IgD-negative memory B cell (primary cell): ENCODE results near the gene KCNE2. TPM values are rescaled to one million over a fixed set of nuclear protein-coding genes. Genes with fewer than 3 reads are reported as not detected.

Source experiments
- H3K27ac Mint-ChIP-seq, 3 donors: one replicate each; pipeline ENCODE4 v1.8.0; 2020 to 2022; ENCODE audit warnings: mild to moderate bottlenecking in 3 of 3, mixed read lengths in 3 of 3, moderate library complexity in 1 of 3
- H3K27me3 Mint-ChIP-seq: one replicate; pipeline ENCODE4 v1.8.0; 2021; ENCODE audit warnings: mixed read lengths
- H3K36me3 Mint-ChIP-seq: one replicate; pipeline ENCODE4 v1.8.0; 2020; ENCODE audit warnings: mild to moderate bottlenecking, mixed read lengths
- H3K4me1 Mint-ChIP-seq, 3 donors: one replicate each; pipeline ENCODE4 v1.8.0; 2020 to 2022; ENCODE audit warnings: mixed read lengths in 3 of 3, mild to moderate bottlenecking in 1 of 3
- H3K4me3 Mint-ChIP-seq, 4 donors: one replicate each; pipeline ENCODE4 v1.8.0; 2020 to 2022; ENCODE audit warnings: mild to moderate bottlenecking in 4 of 4, mixed read lengths in 4 of 4, moderate library complexity in 3 of 4
- H3K9me3 Mint-ChIP-seq, 3 donors: one replicate each; pipeline ENCODE4 v1.8.0; 2020 to 2021; ENCODE audit warnings: mixed read lengths in 3 of 3, mild to moderate bottlenecking in 1 of 3
- polyA plus RNA-seq: library from polyadenylated mRNA; unstranded; fragments of 300-500 nt; fragmentation: Illumina TruSeq; gene quantifications from one replicate; pipeline ENCODE4 v1.2.3, GENCODE V29; 2021

KCNE2 gene
- polyA plus RNA-seq, 1 donor from 2014 or later: not detected

- Mint-ChIP-seq H3K36me3 (no peaks in the 10 kb centered on the region), H3K27me3 (peaks cover 13% of the 10 kb centered on the region), H3K4me3 (no peak overlapping the region), H3K4me1 (peaks cover 0 to 2% (median 0%) of the 10 kb centered on the region in 3 donors), H3K27ac (no peak overlapping the region), H3K9me3 (no peaks in the 10 kb centered on the region)
Observed at GRCh38 chr21:34343838-34344381, 19.9 kb upstream of the KCNE2 start.

- H3K4me1 Mint-ChIP-seq: peaks cover 0 to 2% (median 0%) of the 10 kb centered on the region in 3 donors
- H3K9me3 Mint-ChIP-seq: no peaks in the 10 kb centered on the region
- H3K27me3 Mint-ChIP-seq: peaks cover 14% of the 10 kb centered on the region
- no peak overlapping the region for H3K27ac Mint-ChIP-seq
- no peaks in the 10 kb centered on the region for H3K36me3 Mint-ChIP-seq
- no peak overlapping the region for H3K4me3 Mint-ChIP-seq
Observed at GRCh38 chr21:34344584-34344983, 19.2 kb upstream of the KCNE2 start.

GRCh38 chr21:34345091-34345871 is 18.5 kb upstream of the KCNE2 start:
- Mint-ChIP-seq H3K27ac (peak overlapping the region in 1 of 3 donors; percentile 23), H3K4me3 (no peak overlapping the region), H3K9me3 (no peaks in the 10 kb centered on the region), H3K27me3 (peaks cover 15% of the 10 kb centered on the region), H3K4me1 (peaks cover 0 to 2% (median 0%) of the 10 kb centered on the region in 3 donors), H3K36me3 (no peaks in the 10 kb centered on the region)

- H3K27me3 Mint-ChIP-seq: peaks cover 15% of the 10 kb centered on the region
- H3K9me3 Mint-ChIP-seq: no peaks in the 10 kb centered on the region
- no peak overlapping the region for H3K4me3 Mint-ChIP-seq
- H3K4me1 Mint-ChIP-seq: peaks cover 0 to 2% (median 0%) of the 10 kb centered on the region in 3 donors
- no peaks in the 10 kb centered on the region for H3K36me3 Mint-ChIP-seq
- H3K27ac Mint-ChIP-seq: no peak overlapping the region
Observed at GRCh38 chr21:34345892-34346291, 17.9 kb upstream of the KCNE2 start.

- Mint-ChIP-seq H3K4me3 (no peak overlapping the region), H3K27ac (no peak overlapping the region)
Observed at GRCh38 chr21:34348890-34349519, 14.8 kb upstream of the KCNE2 start.

GRCh38 chr21:34351786-34352241 is 12.0 kb upstream of the KCNE2 start:
- H3K4me3 Mint-ChIP-seq: no peak overlapping the region
- H3K36me3 Mint-ChIP-seq: peaks cover 1% of the 10 kb centered on the region
- peaks cover 0 to 2% (median 0%) of the 10 kb centered on the region in 3 donors for H3K9me3 Mint-ChIP-seq
- H3K27me3 Mint-ChIP-seq: peaks cover 22% of the 10 kb centered on the region
- peaks cover 0 to 2% (median 0%) of the 10 kb centered on the region in 3 donors for H3K4me1 Mint-ChIP-seq
- H3K27ac Mint-ChIP-seq: no peak overlapping the region

More at GRCh38 chr21:34348890-34349519, 14.8 kb upstream of the KCNE2 start:
- Mint-ChIP-seq H3K4me1 (peaks cover 0 to 2% (median 0%) of the 10 kb centered on the region in 3 donors), H3K36me3 (no peaks in the 10 kb centered on the region), H3K27me3 (peaks cover 17% of the 10 kb centered on the region), H3K9me3 (no peaks in the 10 kb centered on the region)

- Mint-ChIP-seq H3K9me3 (peaks cover 0 to 2% (median 2%) of the 10 kb centered on the region in 3 donors), H3K4me3 (no peak overlapping the region), H3K27me3 (peaks cover 22% of the 10 kb centered on the region), H3K36me3 (peaks cover 1% of the 10 kb centered on the region), H3K4me1 (peaks cover 0 to 2% (median 0%) of the 10 kb centered on the region in 3 donors), H3K27ac (no peak overlapping the region)
Observed at GRCh38 chr21:34352556-34352955, 11.2 kb upstream of the KCNE2 start.

- H3K27ac Mint-ChIP-seq: no peak overlapping the region
- peaks cover 20% of the 10 kb centered on the region for H3K27me3 Mint-ChIP-seq
- H3K36me3 Mint-ChIP-seq: peaks cover 1% of the 10 kb centered on the region
Observed at GRCh38 chr21:34353182-34353581, 10.6 kb upstream of the KCNE2 start.

GRCh38 chr21:34354836-34355235 is 9.0 kb upstream of the KCNE2 start:
- Mint-ChIP-seq H3K36me3 (peaks cover 3% of the 10 kb centered on the region), H3K27ac (no peak overlapping the region), H3K4me1 (no peaks in the 10 kb centered on the region)

More at GRCh38 chr21:34353182-34353581, 10.6 kb upstream of the KCNE2 start:
- Mint-ChIP-seq H3K9me3 (peaks cover 0 to 2% (median 2%) of the 10 kb centered on the region in 3 donors), H3K4me3 (no peak overlapping the region), H3K4me1 (no peaks in the 10 kb centered on the region)

GRCh38 chr21:34355570-34355969 is 8.2 kb upstream of the KCNE2 start:
- no peak overlapping the region for H3K4me3 Mint-ChIP-seq
- H3K27ac Mint-ChIP-seq: no peak overlapping the region
- no peaks in the 10 kb centered on the region for H3K4me1 Mint-ChIP-seq
- peaks cover 15% of the 10 kb centered on the region for H3K27me3 Mint-ChIP-seq
- H3K9me3 Mint-ChIP-seq: peaks cover 2 to 5% (median 4%) of the 10 kb centered on the region in 3 donors
- H3K36me3 Mint-ChIP-seq: peaks cover 3% of the 10 kb centered on the region

More at GRCh38 chr21:34354836-34355235, 9.0 kb upstream of the KCNE2 start:
- peaks cover 2 to 5% (median 4%) of the 10 kb centered on the region in 3 donors for H3K9me3 Mint-ChIP-seq
- peaks cover 18% of the 10 kb centered on the region for H3K27me3 Mint-ChIP-seq
- no peak overlapping the region for H3K4me3 Mint-ChIP-seq

GRCh38 chr21:34357889-34358288 is 5.9 kb upstream of the KCNE2 start:
- no peak overlapping the region for H3K4me3 Mint-ChIP-seq
- H3K27ac Mint-ChIP-seq: no peak overlapping the region
- H3K36me3 Mint-ChIP-seq: peaks cover 3% of the 10 kb centered on the region
- peaks cover 2 to 6% (median 4%) of the 10 kb centered on the region in 3 donors for H3K4me1 Mint-ChIP-seq
- peaks cover 18% of the 10 kb centered on the region for H3K27me3 Mint-ChIP-seq
- peaks cover 2 to 5% (median 4%) of the 10 kb centered on the region in 3 donors for H3K9me3 Mint-ChIP-seq

GRCh38 chr21:34358866-34359265 is 4.9 kb upstream of the KCNE2 start:
- Mint-ChIP-seq H3K27ac (no peak overlapping the region), H3K36me3 (peaks cover 3% of the 10 kb centered on the region), H3K9me3 (peaks cover 2 to 5% (median 4%) of the 10 kb centered on the region in 3 donors), H3K27me3 (peaks cover 16% of the 10 kb centered on the region), H3K4me1 (peaks cover 2 to 6% (median 4%) of the 10 kb centered on the region in 3 donors), H3K4me3 (no peak overlapping the region)

GRCh38 chr21:34360488-34361241 is 3.1 kb upstream of the KCNE2 start:
- Mint-ChIP-seq H3K9me3 (peaks cover 2 to 5% (median 4%) of the 10 kb centered on the region in 3 donors), H3K36me3 (peaks cover 3% of the 10 kb centered on the region), H3K4me1 (peaks cover 2 to 6% (median 4%) of the 10 kb centered on the region in 3 donors), H3K4me3 (no peak overlapping the region), H3K27ac (no peak overlapping the region), H3K27me3 (peaks cover 11% of the 10 kb centered on the region)

- Mint-ChIP-seq H3K4me3 (no peak overlapping the region), H3K27ac (no peak overlapping the region), H3K9me3 (peaks cover 0 to 5% (median 4%) of the 10 kb centered on the region in 3 donors), H3K27me3 (peaks cover 6% of the 10 kb centered on the region), H3K36me3 (peaks cover 3% of the 10 kb centered on the region), H3K4me1 (peaks cover 2 to 6% (median 4%) of the 10 kb centered on the region in 3 donors)
Observed at GRCh38 chr21:34362136-34362444, 1.7 kb upstream of the KCNE2 start.
